Peyer's patch (tissue), 4 donors: ENCODE measurements around the gene PWWP2A.

ENCODE experiments used
- POLR2A ChIP-seq, 2 donors: fragments of 450-650 bp; IDR thresholded peaks; one replicate each; pipeline ENCODE4 v1.5.1; 2017; ENCODE audit warnings: antibody characterized with exemption in 2 of 2, mild to moderate bottlenecking in 2 of 2, moderate library complexity in 2 of 2
- TF ChIP-seq, protein P1 (sequence below), 6 experiments: fragments of 450-650 bp in 4 of 6; fragments of 200-600 bp in 2 of 6; sonication (generic) in 1 of 6; IDR thresholded peaks; one replicate each; pipeline ENCODE4 v1.5.1; 2017 to 2019; ENCODE audit warnings: antibody characterized with exemption in 6 of 6, mild to moderate bottlenecking in 3 of 6, moderate library complexity in 1 of 6

DNA sequence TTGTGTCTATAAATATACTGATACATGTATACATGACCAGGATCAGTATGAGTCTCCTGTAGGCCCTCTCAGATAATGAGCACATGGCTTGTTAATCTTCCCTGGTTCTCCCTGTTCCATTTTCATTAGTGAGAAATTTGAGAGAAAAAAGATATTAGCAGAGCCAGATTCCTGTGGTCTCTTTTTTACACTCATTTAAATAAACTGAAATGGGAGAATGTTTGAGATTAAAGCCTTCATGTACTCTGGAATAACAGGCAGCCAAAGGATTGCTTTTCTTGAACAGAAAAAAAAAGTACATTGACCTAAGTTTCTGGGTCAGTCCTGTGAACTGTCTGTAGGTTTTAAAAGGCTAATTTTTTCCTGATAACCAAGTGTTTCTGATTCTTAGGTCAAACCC lies 44.2 kb downstream of the PWWP2A start:
- no peak for TF ChIP-seq POLR2A (IDR thresholded peaks at IDR 0.05)
- TF ChIP-seq, protein P1, sequence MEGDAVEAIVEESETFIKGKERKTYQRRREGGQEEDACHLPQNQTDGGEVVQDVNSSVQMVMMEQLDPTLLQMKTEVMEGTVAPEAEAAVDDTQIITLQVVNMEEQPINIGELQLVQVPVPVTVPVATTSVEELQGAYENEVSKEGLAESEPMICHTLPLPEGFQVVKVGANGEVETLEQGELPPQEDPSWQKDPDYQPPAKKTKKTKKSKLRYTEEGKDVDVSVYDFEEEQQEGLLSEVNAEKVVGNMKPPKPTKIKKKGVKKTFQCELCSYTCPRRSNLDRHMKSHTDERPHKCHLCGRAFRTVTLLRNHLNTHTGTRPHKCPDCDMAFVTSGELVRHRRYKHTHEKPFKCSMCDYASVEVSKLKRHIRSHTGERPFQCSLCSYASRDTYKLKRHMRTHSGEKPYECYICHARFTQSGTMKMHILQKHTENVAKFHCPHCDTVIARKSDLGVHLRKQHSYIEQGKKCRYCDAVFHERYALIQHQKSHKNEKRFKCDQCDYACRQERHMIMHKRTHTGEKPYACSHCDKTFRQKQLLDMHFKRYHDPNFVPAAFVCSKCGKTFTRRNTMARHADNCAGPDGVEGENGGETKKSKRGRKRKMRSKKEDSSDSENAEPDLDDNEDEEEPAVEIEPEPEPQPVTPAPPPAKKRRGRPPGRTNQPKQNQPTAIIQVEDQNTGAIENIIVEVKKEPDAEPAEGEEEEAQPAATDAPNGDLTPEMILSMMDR (IDR thresholded peaks at IDR 0.05) = no peak
